ENCODE measurements around the gene HSPA4.

The HSPA4 gene

GRCh38 chr5:133140311-133140710 lies 88.5 kb downstream of the HSPA4 start:
- DNase-seq (ENCODE audit: insufficient read length, low spot score) = no peak
- TF ChIP-seq POLR2A (IDR thresholded peaks at IDR 0.05; ENCODE audit: low read depth, low read length) = no peak
- no peak for FAIRE-seq

DNA sequence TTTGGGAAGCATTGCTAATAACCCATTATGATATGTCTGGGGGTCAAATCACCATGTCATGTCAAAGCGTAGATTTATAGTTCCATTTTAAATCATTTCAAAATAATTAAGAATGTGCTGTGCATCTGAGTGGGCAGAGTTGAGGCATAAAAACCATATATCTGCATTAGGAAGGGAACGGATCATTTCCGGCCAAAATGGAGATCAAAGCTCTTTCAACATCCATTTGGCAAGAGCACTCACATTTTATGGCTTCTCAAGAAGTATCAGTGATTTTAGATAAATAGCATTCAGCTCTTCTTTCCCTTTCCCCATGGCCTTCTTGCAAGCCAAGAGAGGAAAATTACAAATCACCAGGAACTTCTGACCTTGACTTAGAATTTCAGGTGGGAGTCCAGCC lies 89.9 kb downstream of the HSPA4 start:
- TF ChIP-seq POLR2A (IDR thresholded peaks at IDR 0.05; ENCODE audit: low read depth, low read length) = no peak
- no peak for DNase-seq (ENCODE audit: insufficient read length, low spot score)
- FAIRE-seq = no peak

DNA sequence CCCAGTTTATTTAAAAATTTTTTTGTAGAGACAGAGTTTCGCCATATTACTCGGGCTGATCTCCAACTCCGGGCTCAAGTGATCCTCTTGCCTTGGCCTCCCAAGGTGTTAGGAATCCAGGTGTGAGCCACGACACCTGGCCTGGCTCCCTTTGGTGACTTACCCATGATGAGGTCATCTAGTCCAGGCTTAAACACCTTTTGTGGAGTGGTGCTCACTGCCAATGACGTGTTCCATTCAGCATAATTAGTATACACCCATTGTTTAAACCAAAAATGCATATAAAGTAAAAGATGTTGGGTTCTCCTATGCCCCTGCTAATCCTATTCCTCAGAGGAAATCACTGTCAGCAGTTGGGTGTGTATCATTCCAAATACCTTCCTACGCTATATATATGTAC lies 91.0 kb downstream of the HSPA4 start:
- no peak for TF ChIP-seq POLR2A (IDR thresholded peaks at IDR 0.05; ENCODE audit: low read depth, low read length)
- FAIRE-seq (no peak), DNase-seq (ENCODE audit: insufficient read length, low spot score) (no peak)

DNA sequence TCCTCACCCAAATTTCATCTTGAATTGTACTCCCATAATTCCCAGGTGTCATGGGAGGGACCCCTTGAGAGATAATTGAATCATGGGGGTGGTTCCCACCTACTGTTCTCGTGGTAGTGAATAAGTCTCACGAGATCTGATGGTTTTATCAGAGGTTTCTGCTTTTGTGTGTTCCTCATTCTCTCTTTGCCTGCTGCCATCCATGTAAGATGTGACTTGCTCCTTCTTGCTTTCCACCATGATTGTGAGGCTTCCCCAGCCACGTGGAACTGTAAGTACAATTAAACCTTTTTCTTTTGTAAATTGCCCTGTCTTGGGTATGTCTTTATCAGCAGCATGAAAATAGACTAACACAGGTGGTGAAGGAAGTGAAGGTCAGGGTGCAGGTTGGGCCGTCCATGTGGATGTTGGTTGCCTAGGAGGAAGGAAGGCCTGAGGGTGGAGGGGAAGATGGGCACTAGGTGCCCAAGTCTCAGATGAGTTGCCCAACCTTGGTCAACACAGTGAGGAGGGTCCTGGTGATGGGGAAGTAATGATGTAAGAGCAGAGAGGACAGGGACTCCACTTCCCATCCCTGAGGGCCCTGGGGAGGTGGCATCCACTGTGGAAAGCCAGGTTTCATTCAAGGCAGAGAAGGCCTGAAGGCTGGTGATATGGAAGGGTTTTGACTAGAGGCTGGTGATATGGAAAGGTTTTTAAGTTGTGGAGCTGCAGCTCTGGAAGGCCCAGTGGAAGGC lies 92.6 kb downstream of the HSPA4 start:
- no peak for DNase-seq (ENCODE audit: insufficient read length, low spot score)
- no peak for TF ChIP-seq POLR2A (IDR thresholded peaks at IDR 0.05; ENCODE audit: low read depth, low read length)
- no peak for FAIRE-seq

DNA sequence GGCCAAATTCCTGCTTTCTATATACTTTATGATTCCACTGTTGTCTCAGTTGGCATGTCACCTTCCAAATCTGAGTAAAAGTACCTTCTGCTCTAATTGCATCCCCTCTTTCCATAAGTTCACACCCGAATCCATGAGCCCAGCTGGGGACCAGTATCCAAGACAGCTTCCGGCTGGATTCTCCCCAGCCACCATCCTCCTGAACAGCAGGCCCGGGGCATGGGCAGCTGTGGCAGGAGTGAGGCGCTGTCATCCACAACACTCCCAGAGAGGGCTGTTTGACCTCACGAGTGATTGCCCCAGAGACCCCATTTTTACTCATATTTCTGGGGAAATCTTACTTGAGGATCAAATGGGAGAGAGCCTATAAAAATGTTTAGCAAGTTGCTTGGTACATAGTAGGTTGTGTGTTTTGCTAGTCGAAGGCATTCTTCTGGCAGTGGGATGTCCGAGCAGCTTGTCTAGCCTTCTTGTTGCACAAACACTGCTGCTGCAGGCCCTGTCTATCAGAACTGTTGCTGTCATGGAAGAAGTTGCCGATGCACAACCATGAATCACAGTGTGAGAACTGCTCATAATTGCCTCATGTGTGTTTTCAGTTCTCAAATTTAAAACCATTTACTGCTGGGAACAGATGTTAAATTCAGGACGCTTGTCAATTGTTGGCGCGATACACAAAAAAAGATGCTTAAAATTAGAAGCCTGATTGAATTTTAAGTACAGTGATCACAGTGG lies 93.8 kb downstream of the HSPA4 start:
- no peak for DNase-seq (ENCODE audit: insufficient read length, low spot score)

GRCh38 chr5:133147411-133147810 lies 95.6 kb downstream of the HSPA4 start:
- TF ChIP-seq POLR2A (IDR thresholded peaks at IDR 0.05; ENCODE audit: low read depth, low read length) = no peak
- FAIRE-seq = no peak
- DNase-seq (ENCODE audit: insufficient read length, low spot score) = no peak

More for the DNA sequence above, 93.8 kb downstream of the HSPA4 start:
- no peak for FAIRE-seq
- no peak for TF ChIP-seq POLR2A (IDR thresholded peaks at IDR 0.05; ENCODE audit: low read depth, low read length)

GRCh38 chr5:133147815-133148567 lies 96.2 kb downstream of the HSPA4 start:
- no peak for TF ChIP-seq POLR2A (IDR thresholded peaks at IDR 0.05; ENCODE audit: low read depth, low read length)
- no peak for DNase-seq (ENCODE audit: insufficient read length, low spot score)
- no peak for FAIRE-seq

- no peak for FAIRE-seq
- TF ChIP-seq POLR2A (IDR thresholded peaks at IDR 0.05; ENCODE audit: low read depth, low read length) = no peak
- DNase-seq (ENCODE audit: insufficient read length, low spot score) = no peak
Measured at GRCh38 chr5:133149345-133149744, 97.5 kb downstream of the HSPA4 start.

DNA sequence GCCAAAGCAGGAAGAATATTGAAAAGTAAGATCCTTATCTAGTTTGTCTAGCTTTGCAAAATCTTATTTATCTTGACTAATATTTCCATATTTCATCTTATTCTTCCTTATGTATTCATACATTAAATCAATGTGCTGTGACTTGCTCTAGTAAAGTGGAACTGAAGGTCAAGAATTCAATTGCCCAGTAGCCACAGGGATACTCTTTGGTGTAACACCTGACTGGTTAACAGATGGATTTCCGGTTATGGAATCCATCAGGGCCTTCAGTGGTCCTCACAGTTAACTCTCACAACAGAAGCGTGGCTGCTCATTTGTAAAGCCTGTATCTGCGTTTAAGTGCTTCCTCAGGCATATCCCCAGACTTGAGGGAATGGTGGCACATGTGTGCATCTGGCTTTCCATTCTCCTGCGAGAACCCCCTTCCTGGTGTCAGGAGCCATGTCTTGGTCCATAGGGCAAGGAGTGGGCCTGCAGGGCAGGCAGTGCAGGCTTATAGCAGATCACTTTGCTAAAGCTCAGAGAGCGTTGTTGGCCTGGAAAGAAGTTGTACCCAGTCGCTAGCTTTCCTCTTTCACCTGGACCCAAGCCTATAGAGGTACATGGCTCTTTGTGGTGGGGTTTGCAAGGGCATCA lies 99.2 kb downstream of the HSPA4 start:
- FAIRE-seq (no peak), DNase-seq (ENCODE audit: insufficient read length, low spot score) (no peak)
- TF ChIP-seq POLR2A (IDR thresholded peaks at IDR 0.05; ENCODE audit: low read depth, low read length) = no peak

DNA sequence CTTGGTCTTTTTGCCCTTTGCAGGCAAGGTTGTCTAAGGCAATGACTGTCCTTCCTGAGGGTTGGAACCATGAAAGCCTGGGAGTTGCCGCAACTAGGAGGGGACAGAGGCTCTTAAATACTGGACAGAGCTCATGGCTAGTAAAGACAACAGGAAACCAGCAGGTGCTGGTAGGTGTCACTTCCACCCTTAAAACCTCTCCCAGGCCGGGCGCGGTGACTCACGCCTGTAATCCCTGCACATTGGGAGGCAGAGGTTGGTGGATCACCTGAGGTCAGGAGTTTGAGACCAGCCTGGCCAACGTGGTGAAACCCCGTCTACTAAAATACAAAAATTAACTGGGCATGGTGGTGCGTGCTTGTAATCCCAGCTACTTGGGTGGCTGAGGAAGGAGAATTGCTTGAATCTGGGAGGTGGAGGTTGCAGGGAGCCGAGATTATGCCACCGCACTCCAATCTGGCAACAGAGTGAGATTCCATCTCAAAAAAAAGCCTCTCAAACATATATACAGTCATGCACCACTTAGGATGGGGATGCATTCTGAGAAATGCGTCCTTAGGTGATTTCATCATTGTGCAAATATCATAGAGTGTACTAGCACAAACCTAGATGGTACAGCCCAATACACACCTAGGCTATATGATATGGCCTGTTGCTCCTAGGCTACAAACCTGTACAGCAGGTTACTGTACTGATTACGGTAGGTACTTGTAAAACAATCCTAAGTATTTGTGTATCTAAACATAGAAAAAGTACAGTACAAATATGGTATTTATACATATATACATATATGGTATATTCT lies 102.7 kb downstream of the HSPA4 start:
- FAIRE-seq = no peak
- TF ChIP-seq POLR2A (IDR thresholded peaks at IDR 0.05; ENCODE audit: low read depth, low read length) = no peak
- DNase-seq (ENCODE audit: insufficient read length, low spot score) = no peak

DNA sequence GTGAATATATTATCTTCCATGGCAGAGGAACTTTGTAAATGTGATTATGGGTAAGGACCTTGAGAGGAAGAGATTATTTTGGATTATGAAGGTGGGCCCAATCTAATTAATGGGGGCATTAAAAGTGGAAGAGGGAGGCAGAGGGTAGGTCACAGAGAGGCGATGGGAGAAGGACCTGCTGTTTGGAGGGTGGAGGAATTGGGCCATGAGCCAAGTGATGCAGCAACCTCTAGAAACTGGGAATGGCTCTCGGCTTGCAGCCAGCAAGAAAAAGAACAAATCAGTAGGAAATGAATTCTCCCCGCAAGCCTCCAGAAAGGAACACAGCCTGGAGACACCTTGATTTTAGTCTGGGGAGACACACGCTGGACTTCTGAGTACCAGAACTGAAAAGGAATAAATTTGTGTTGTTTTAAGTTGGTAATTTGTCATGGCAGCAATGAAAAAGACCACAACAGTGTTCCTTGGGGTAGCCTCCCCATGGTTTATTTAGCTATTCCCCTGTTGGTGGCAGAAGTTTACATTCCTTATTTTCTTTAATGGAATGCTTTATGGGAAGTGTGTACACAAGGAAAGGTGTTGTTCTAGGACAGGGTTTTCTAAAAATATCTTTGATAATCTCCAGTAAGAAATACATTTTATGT lies 103.6 kb downstream of the HSPA4 start:
- FAIRE-seq (no peak), DNase-seq (ENCODE audit: insufficient read length, low spot score) (no peak)
- TF ChIP-seq POLR2A (IDR thresholded peaks at IDR 0.05; ENCODE audit: low read depth, low read length) = no peak

All from H54 (cell line).